MCF 10A (cell line): Measurements from ENCODE around the gene APBB1. TPM values are rescaled to one million over a fixed set of nuclear protein-coding genes. Genes with fewer than 3 reads are reported as not detected.
A peak's percentile ranks its signal among the peaks of the same experiment; 100 is the strongest.
"Not testable (repeated sequence)": the region's sequence is repeated elsewhere in the genome, so short reads cannot be mapped to it uniquely, and the experiment has no call there.

Source experiments
- BruUV-seq: library from RNA; stranded (reverse); fragments of 400-500 nt; replicated peaks from 2 replicates; lab custom pipeline; 2021; lab: Mats Ljungman, UMichigan
- CTCF ChIA-PET: fragments of 300-600 bp; sonication (Branson Sonifier 250); formaldehyde crosslinking; extraction: SDS; loops from one replicate; lab custom pipeline; 2021; ENCODE audit warnings: antibody characterized with exemption, inconsistent platforms; lab: Yijun Ruan, JAX
- POLR2A ChIA-PET: fragments of 300-600, 350-650 bp; sonication (Branson Sonifier 250); formaldehyde crosslinking; extraction: SDS; loops from one replicate; lab custom pipeline; 2020; ENCODE audit warnings: antibody characterized with exemption, inconsistent platforms; lab: Yijun Ruan, JAX
- DNase-seq: peaks from one replicate; pipeline ENCODE4 v3.0.0-alpha.2; 2018; ENCODE audit not compliant: unreplicated experiment
- H3K27ac Mint-ChIP-seq: one replicate; pipeline ENCODE4 v1.8.0; 2022; ENCODE audit warnings: mild to moderate bottlenecking, low read depth, mixed read lengths; ENCODE audit not compliant: unreplicated experiment
- H3K27me3 Mint-ChIP-seq: one replicate; pipeline ENCODE4 v1.8.0; 2022; ENCODE audit warnings: mixed read lengths; ENCODE audit not compliant: insufficient read depth, unreplicated experiment
- H3K36me3 Mint-ChIP-seq: one replicate; pipeline ENCODE4 v1.8.0; 2022; ENCODE audit warnings: mild to moderate bottlenecking, moderate library complexity, mixed read lengths; ENCODE audit not compliant: insufficient read depth, unreplicated experiment
- H3K4me1 Mint-ChIP-seq: one replicate; pipeline ENCODE4 v1.8.0; 2022; ENCODE audit warnings: mixed read lengths; ENCODE audit not compliant: insufficient read depth, unreplicated experiment
- H3K4me3 Mint-ChIP-seq: one replicate; pipeline ENCODE4 v1.8.0; 2022; ENCODE audit warnings: mild to moderate bottlenecking, moderate library complexity, mixed read lengths; ENCODE audit not compliant: unreplicated experiment
- H3K9me3 Mint-ChIP-seq: one replicate; pipeline ENCODE4 v1.8.0; 2022; ENCODE audit warnings: mixed read lengths; ENCODE audit not compliant: unreplicated experiment
- CTCF ChIP-seq: fragments of 200-600 bp; IDR thresholded peaks from one replicate; pipeline ENCODE4 v1.8.0; 2022; ENCODE audit warnings: antibody characterized with exemption, mild to moderate bottlenecking; ENCODE audit not compliant: unreplicated experiment
- intact Hi-C: fragments of 100-400 bp; cut with micrococcal nuclease; formaldehyde crosslinking; loops from 2 replicates; pipeline ENCODE4 v1.14.1; 2022
- total RNA-seq: library from RNA; stranded (reverse); gene quantifications from 2 replicates; pipeline ENCODE4 v1.2.3, GENCODE V29; 2022

Gene APBB1
- total RNA-seq, 1 experiment from 2014 or later, result 0.89 TPM

GRCh38 chr11:6393989-6394670, 24.8 kb downstream of the APBB1 start:
- POLR2A ChIA-PET, result no interaction called here
- H3K4me3 Mint-ChIP-seq, result no peak overlapping the region

GRCh38 chr11:6392251-6392650, 26.6 kb downstream of the APBB1 start:
- H3K27ac Mint-ChIP-seq, H3K9me3 Mint-ChIP-seq, DNase-seq, H3K36me3 Mint-ChIP-seq, H3K4me3 Mint-ChIP-seq, BruUV-seq, H3K27me3 Mint-ChIP-seq: not testable (repeated sequence)
- CTCF ChIA-PET, result interaction anchor here (0.6 to 2.0 kb wide), 7 partner anchors 9 to 617 kb away, joined by 3 to 18 read pairs (median 4); partner anchors contain the start of gene APBB1
- intact Hi-C loops, result loop anchor here (5.0 kb wide), 1 partner anchor 290 kb away; the partner anchor contains the start of gene MRPL17
- POLR2A ChIA-PET, result interaction anchor here (5.3 kb wide), 1 partner anchor 90 kb away, joined by 32 read pairs; the partner anchor contains the start of genes ARFIP2 and TIMM10B
- H3K4me1 Mint-ChIP-seq, result peaks cover 29% of the 10 kb centered on the region

More at GRCh38 chr11:6393989-6394670, 24.8 kb downstream of the APBB1 start:
- Mint-ChIP-seq H3K4me1 (peaks cover 15% of the 10 kb centered on the region), H3K27ac (no peak overlapping the region), H3K36me3 (no peaks in the 10 kb centered on the region), H3K27me3 (peaks cover 23% of the 10 kb centered on the region), H3K9me3 (no peaks in the 10 kb centered on the region)
- DNase-seq, result no peak
- BruUV-seq, result no TSS peak
- CTCF ChIA-PET, result interaction anchor here (0.6 to 2.0 kb wide), 5 partner anchors 15 to 38 kb away, joined by 3 to 18 read pairs (median 4); partner anchors contain the start of gene APBB1
- intact Hi-C loops, result loop anchor here (5.0 kb wide), 1 partner anchor 288 kb away; the partner anchor contains the start of gene MRPL17
- TF ChIP-seq CTCF, result no peak

GRCh38 chr11:6391537-6392134, 27.3 kb downstream of the APBB1 start:
- TF ChIP-seq CTCF, result no peak
- CTCF ChIA-PET, result interaction anchor here (0.6 to 2.5 kb wide), 5 partner anchors 12 to 617 kb away, joined by 3 to 16 read pairs (median 4); no protein-coding TSS in a partner anchor
- Mint-ChIP-seq H3K27ac (no peak overlapping the region), H3K9me3 (no peaks in the 10 kb centered on the region), H3K27me3 (no peaks in the 10 kb centered on the region), H3K36me3 (no peaks in the 10 kb centered on the region), H3K4me3 (peak overlapping the region; percentile 94), H3K4me1 (peaks cover 29% of the 10 kb centered on the region)
- no TSS peak for BruUV-seq
- intact Hi-C loops, result loop anchor here (5.0 kb wide), 1 partner anchor 291 kb away; the partner anchor contains the start of gene MRPL17
- no peak for DNase-seq
- POLR2A ChIA-PET, result interaction anchor here (0.7 to 5.3 kb wide), 3 partner anchors 72 to 156 kb away, joined by 3 to 32 read pairs (median 3); partner anchors contain the start of genes ARFIP2, CAVIN3 and TIMM10B

- Mint-ChIP-seq H3K36me3 (no peaks in the 10 kb centered on the region), H3K27me3 (no peaks in the 10 kb centered on the region), H3K27ac (peak overlapping the region; percentile 96), H3K4me3 (peak overlapping the region; percentile 94), H3K4me1 (peaks cover 29% of the 10 kb centered on the region), H3K9me3 (no peaks in the 10 kb centered on the region)
- intact Hi-C loops, result loop anchor here (1.0 to 5.0 kb wide), 2 partner anchors 41 to 291 kb away; partner anchors contain the start of gene MRPL17
- DNase-seq, result no peak
- TF ChIP-seq CTCF, result no peak
- CTCF ChIA-PET, result interaction anchor here (0.5 to 2.5 kb wide), 7 partner anchors 12 to 370 kb away, joined by 3 to 16 read pairs (median 4); no protein-coding TSS in a partner anchor
- TSS peak; percentile 41 for BruUV-seq
- POLR2A ChIA-PET, result interaction anchor here (0.7 to 5.3 kb wide), 14 partner anchors 12 to 292 kb away, joined by 3 to 32 read pairs (median 8); partner anchors contain the start of genes APBB1, ARFIP2, CAVIN3 and ILK
Measured at GRCh38 chr11:6390718-6391469, 28.0 kb downstream of the APBB1 start.
